ENCODE measurements around the gene RHBDF2. TPM values are rescaled to one million over a fixed set of nuclear protein-coding genes. Genes with fewer than 3 reads are reported as not detected.
"Not testable (repeated sequence)": the region's sequence is repeated elsewhere in the genome, so short reads cannot be mapped to it uniquely, and the experiment has no call there.

Gene RHBDF2
- total RNA-seq, 1 donor from 2014 or later: 11.8 TPM

DNA sequence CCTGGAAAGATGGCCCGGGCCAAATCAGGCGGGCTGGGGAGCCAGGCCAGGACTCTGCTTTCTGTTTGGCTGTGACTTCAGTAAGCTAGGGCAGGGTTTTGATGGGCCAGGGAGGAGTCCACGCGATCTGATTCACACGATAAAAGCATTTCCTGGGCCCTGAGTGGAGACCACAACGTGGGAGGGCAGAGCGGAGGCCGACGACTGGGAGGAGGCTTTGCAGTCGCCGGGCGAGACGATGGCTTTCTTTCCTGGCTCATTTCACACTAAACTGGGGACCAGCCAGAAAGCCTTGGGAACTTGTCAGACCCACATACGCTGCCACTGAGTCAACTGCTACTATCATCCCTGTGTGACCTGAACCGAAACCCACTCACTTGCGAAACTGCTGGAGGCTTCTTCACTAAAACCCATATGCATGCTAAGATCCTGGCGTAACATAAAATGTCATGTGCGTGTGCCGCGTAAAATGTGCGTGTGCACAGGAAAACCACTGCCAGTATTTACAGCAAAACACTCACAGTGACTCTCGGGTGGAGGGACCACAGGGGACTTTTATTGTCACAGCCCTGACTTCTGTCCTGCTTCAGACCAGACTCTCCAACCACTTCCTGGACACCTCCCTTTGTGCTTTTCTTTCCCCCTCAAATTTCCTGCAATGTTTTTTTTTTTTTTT is 14.2 kb upstream of the RHBDF2 start:
- TF ChIP-seq, protein P1, sequence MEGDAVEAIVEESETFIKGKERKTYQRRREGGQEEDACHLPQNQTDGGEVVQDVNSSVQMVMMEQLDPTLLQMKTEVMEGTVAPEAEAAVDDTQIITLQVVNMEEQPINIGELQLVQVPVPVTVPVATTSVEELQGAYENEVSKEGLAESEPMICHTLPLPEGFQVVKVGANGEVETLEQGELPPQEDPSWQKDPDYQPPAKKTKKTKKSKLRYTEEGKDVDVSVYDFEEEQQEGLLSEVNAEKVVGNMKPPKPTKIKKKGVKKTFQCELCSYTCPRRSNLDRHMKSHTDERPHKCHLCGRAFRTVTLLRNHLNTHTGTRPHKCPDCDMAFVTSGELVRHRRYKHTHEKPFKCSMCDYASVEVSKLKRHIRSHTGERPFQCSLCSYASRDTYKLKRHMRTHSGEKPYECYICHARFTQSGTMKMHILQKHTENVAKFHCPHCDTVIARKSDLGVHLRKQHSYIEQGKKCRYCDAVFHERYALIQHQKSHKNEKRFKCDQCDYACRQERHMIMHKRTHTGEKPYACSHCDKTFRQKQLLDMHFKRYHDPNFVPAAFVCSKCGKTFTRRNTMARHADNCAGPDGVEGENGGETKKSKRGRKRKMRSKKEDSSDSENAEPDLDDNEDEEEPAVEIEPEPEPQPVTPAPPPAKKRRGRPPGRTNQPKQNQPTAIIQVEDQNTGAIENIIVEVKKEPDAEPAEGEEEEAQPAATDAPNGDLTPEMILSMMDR (IDR thresholded peaks at IDR 0.05; ENCODE audit: unreplicated experiment): no peak
- H3K4me3 Mint-ChIP-seq (ENCODE audit: low read depth): no peak overlapping the region
- H3K4me1 Mint-ChIP-seq (ENCODE audit: low read depth): no peaks in the 10 kb centered on the region
- H3K27me3 Mint-ChIP-seq: peaks cover 32% of the 10 kb centered on the region
- no peak for DNase-seq (ENCODE audit: low spot score, unreplicated experiment)
- H3K9me3 Mint-ChIP-seq (ENCODE audit: low read depth): no peaks in the 10 kb centered on the region
- no peak overlapping the region for H3K27ac Mint-ChIP-seq
- no peaks in the 10 kb centered on the region for H3K36me3 Mint-ChIP-seq (ENCODE audit: insufficient read depth)

DNA sequence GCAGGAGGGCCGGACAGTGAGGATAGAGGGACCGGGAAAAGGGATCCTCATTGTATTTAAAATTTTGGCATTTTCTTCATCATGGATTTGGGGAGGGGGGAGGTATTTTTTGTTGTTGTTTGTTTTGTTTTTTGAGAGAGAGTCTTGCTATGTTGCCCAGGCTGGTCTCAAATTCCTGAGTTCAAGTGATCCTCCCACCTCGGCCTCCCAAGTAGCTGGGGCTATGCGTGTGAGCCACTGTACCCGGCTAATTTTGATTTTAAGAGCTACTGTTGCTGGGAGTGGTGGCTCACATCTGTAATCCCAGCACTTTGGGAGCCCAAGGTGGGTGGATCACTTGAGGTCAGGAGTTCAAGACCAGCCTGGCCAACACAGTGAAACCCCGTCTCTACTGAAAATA is 13.1 kb upstream of the RHBDF2 start:
- not testable (repeated sequence) for H3K4me1 Mint-ChIP-seq (ENCODE audit: low read depth); DNase-seq (ENCODE audit: low spot score, unreplicated experiment); H3K9me3 Mint-ChIP-seq (ENCODE audit: low read depth); H3K27ac Mint-ChIP-seq; H3K36me3 Mint-ChIP-seq (ENCODE audit: insufficient read depth); H3K4me3 Mint-ChIP-seq (ENCODE audit: low read depth)
- peaks cover 24% of the 10 kb centered on the region for H3K27me3 Mint-ChIP-seq

DNA sequence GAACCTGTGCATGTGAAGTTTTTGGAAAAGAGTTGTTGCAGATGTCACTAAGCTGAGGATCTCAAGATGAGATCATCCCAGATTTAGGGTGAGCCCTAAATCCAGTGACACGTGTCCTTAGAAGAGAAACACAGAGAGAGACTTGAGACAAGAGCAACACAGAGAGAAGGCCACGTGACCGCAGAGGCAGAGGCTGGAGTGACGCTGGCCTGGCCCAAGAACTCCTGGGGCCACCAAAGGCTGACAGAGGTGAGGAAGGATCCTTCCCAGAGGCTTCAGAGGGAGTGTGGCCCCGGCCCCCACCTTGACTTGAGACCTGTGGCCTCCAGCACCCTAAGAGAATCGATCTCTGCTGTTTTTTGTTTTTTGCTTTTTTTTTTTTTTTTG is 12.1 kb upstream of the RHBDF2 start:
- no peak overlapping the region for H3K27ac Mint-ChIP-seq
- no peak overlapping the region for H3K4me3 Mint-ChIP-seq (ENCODE audit: low read depth)
- H3K36me3 Mint-ChIP-seq (ENCODE audit: insufficient read depth): no peaks in the 10 kb centered on the region
- TF ChIP-seq, protein P1 (IDR thresholded peaks at IDR 0.05; ENCODE audit: unreplicated experiment): no peak
- no peaks in the 10 kb centered on the region for H3K4me1 Mint-ChIP-seq (ENCODE audit: low read depth)
- peaks cover 27% of the 10 kb centered on the region for H3K27me3 Mint-ChIP-seq
- no peaks in the 10 kb centered on the region for H3K9me3 Mint-ChIP-seq (ENCODE audit: low read depth)
- DNase-seq (ENCODE audit: low spot score, unreplicated experiment): no peak

DNA sequence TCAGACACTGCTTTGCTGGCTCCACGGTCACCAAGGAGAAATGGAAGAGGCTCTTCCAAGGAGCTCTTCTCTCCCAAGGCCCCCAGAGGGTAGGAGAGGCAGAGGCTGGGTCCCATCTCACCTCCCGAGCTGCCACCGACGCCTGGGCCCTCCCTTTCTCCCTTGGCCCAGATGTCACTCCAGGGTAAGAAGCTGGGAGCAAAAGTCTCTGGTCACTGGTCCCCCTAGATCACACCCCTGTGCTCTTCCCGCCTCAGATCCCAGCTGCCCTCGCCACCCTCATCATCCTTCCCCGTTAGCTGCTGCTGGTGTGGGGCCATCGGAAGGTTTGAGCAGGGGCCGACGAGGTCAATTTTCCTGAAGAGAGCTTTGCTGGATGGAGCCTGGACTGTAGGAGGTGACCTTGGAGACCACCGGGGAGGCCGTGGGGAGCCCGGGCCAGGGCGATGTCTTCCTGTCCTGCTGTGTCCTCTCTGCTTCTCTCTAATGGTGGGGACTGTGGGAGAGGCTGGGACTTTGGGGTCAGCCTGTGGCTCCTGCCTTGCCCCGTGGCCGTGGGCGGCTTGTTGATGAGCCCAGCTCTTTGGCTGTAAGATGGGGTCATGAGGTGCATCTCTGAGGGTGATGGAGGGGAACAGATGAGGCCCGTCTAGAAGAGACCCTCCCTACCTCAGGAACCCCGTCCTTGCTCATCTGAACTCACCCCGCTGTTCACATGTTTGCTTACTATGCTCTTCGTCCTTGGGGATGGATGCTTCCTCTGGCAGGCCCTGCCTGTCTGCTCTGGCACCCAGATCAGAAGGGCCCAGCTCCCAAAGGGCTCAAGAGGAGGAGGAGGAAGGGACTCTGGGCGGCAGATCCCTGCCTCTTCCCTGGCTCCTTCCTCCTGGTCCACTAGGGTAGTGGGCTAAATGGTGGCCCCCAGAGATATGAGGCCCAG is 11.4 kb upstream of the RHBDF2 start:
- no peaks in the 10 kb centered on the region for H3K4me1 Mint-ChIP-seq (ENCODE audit: low read depth)
- H3K36me3 Mint-ChIP-seq (ENCODE audit: insufficient read depth): no peaks in the 10 kb centered on the region
- peaks cover 34% of the 10 kb centered on the region for H3K27me3 Mint-ChIP-seq
- TF ChIP-seq, protein P1 (IDR thresholded peaks at IDR 0.05; ENCODE audit: unreplicated experiment): no peak
- H3K9me3 Mint-ChIP-seq (ENCODE audit: low read depth): no peaks in the 10 kb centered on the region
- no peak for DNase-seq (ENCODE audit: low spot score, unreplicated experiment)
- no peak overlapping the region for H3K4me3 Mint-ChIP-seq (ENCODE audit: low read depth)
- H3K27ac Mint-ChIP-seq: no peak overlapping the region

DNA sequence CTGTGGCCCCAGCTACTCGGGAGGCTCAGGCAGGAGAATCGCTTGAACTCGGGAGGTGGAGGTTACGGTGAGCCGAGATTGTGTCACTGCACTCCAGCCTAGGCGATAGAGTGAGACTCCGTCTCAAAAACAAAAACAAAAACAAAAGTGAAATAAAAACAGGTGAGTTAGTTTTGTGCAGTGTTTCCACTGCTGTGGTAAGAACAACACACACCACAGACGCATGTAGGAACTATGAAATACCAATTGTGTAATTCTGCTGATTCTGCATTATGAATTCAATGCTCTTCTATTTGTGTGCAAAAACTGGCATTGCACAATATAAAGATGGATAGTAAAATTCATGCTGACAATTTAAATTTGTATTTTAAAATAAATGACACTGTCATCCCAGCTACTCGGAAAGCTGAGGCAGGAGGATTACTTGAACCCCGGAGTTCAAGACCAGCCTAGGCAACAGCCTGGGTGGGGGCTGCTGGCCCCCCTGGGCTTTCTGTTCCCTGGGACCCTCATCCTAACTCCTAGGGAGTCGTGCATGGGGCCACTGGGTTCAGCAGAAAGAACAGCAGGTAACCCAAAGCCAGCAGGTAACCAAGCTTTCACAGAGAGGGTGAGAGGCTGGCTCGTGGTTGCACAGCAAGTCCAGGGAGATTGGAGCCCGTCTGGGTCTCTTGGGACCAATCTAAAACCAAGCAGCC is 10.6 kb upstream of the RHBDF2 start:
- H3K4me3 Mint-ChIP-seq (ENCODE audit: low read depth): no peak overlapping the region

More for the DNA sequence above, 10.6 kb upstream of the RHBDF2 start:
- Mint-ChIP-seq H3K4me1 (ENCODE audit: low read depth) (no peaks in the 10 kb centered on the region), H3K27ac (no peak overlapping the region), H3K27me3 (peaks cover 40% of the 10 kb centered on the region), H3K36me3 (ENCODE audit: insufficient read depth) (no peaks in the 10 kb centered on the region), H3K9me3 (ENCODE audit: low read depth) (no peaks in the 10 kb centered on the region)
- no peak for DNase-seq (ENCODE audit: low spot score, unreplicated experiment)
- TF ChIP-seq, protein P1 (IDR thresholded peaks at IDR 0.05; ENCODE audit: unreplicated experiment): no peak
